ENCODE results near the gene RAB3GAP1.
"Not testable (repeated sequence)": the region's sequence is repeated elsewhere in the genome, so short reads cannot be mapped to it uniquely, and the experiment has no call there.

The RAB3GAP1 gene

DNA sequence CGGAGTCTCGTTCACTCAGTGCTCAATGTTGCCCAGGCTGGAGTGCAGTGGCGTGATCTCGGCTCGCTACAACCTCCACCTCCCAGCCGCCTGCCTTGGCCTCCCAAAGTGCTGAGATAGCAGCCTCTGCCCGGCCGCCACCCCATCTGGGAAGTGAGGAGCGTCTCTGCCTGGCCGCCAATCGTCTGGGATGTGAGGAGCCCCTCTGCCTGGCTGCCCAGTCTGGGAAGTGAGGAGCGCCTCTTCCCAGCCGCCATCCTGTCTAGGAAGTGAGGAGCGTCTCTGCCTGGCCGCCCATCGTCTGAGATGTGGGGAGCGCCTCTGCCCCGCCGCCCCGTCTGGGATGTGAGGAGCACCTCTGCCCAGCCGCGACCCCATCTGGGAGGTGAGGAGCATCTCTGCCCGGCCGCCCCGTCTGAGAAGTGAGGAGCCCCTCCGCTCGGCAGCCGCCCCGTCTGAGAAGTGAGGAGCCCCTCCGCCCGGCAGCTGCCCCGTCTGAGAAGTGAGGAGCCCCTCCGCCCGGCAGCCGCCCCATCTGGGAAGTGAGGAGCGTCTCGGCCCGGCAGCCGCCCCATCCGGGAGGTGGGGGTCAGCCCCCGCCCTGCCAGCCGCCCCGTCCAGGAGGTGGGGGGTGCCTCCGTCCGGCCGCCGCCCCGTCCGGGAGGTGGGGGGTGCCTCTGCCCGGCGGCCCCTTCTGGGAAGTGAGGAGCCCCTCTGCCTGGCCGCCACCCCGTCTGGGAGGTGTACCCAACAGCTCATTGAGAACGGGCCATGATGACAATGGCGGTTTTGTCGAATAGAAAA lies 53.6 kb downstream of the RAB3GAP1 start:
- DNase-seq (ENCODE audit: low spot score): not testable (repeated sequence)

DNA sequence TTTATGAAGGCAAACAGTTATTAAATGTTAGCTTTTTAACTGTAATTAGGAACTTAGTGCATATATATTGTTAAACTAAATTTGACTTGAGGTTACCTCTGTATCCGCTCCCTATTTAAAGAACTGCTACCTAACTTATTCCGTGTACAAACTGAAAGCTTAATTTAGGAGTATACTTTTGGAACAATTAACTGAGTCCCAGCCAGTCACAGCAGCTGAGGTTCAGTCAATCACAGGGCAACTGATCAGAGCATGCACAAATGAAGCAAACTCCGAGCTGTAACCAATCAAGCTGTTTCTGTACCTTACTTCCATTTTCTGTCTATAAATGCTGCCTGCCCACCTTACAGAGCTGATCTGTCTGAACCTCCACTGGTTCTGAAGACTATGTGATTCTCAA lies 61.2 kb downstream of the RAB3GAP1 start:
- no peak for DNase-seq (ENCODE audit: low spot score)

DNA sequence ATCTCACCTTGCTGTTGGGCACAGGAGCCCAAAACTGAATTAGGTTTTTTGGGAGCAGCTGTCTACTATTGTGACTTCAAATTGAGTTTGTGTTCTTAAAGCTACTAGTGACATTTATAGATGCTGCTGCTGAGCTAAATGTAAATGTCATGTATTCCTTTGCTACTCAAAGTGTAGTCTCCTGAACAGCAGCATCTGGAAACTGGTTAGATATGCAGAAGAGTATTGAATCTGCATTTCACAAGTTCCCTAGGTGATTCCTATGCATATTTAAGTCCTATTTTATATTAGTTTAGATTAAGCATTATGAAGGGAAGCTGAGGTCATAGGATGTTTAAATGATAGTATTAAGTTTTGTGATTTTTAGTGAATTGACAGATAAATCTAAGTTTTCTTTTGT lies 67.5 kb downstream of the RAB3GAP1 start:
- no peak for DNase-seq (ENCODE audit: low spot score)

GRCh38 chr2:135121016-135121657 lies 69.0 kb downstream of the RAB3GAP1 start:
- no peak for DNase-seq (ENCODE audit: low spot score)

DNA sequence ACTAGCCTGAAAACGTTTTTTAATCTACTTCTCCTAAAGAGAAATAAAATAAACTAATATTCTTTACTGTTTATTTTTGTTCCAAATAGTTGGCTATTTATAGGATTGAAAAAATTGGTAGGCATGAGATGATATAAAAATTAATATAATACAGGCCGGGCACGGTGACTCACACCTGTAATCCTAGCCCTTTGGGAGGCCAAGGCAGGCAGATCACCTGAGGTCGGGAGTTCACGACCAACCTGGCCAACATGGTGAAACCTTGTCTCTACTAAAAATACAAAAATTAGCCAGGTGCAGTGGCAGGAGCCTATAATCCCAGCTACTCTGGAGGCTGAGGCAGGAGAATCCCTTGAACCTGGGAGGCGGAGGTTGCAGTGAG lies 69.6 kb downstream of the RAB3GAP1 start:
- not testable (repeated sequence) for DNase-seq (ENCODE audit: low spot score)

DNA sequence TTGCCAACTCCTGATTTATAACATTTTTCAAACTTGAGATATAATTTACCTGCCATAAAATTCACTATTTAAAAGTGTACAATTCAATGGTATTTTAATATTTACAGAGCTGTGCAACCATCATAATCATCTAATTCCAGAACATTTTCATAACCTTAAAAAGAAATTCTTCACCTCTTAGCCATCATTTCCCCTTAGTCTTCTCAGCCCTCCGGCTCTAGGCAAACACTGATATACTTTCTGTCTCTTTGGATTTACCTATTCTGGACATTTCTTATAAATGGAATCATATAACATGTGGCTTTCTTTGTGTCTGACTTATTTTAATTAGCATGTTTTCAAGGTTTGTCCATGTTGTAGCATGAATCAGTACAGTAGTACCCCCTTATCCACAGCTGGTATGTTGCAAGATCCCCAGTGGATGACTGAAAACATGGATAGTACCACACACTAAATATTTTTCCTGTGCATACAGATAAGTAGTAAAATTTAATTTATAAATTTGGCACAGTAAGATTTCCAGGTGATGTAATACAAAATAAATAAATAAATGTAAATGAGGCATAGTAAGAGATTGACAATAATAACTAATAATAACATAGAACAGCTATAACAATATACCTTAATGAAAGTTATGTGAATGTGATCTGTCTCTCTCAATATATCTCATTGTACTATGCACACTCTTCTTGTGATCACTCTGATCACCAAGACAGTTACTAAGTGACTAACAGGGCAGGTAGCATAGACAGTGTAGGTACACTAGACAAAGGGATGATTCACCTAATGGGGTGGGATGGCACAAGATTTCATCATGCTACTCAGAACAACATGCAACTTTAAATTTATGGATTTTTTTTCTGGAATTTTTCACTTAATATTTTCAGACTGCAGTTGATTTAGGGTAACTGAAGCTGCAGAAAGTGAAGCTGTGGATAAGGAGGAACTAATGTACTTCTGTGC lies 73.1 kb downstream of the RAB3GAP1 start:
- DNase-seq (ENCODE audit: low spot score): no peak

DNA sequence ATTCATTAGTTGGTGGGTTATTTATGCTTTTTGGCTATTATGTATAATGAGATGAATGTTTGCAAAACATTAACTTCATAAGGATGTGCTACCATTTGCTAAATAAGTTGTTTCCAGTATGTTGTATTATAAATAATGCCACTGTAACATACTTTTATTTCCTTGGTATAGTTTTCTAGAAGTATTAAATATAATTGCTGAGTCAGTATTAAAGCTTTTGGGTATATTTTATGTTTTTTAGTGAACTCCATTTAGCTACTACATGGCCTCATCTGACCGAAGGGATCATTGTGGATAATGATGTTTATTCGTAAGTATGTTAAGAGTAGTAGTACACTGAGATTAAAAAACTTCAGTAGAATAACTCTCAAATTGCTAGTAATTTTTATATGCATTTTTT lies 73.8 kb downstream of the RAB3GAP1 start:
- DNase-seq (ENCODE audit: low spot score): no peak

DNA sequence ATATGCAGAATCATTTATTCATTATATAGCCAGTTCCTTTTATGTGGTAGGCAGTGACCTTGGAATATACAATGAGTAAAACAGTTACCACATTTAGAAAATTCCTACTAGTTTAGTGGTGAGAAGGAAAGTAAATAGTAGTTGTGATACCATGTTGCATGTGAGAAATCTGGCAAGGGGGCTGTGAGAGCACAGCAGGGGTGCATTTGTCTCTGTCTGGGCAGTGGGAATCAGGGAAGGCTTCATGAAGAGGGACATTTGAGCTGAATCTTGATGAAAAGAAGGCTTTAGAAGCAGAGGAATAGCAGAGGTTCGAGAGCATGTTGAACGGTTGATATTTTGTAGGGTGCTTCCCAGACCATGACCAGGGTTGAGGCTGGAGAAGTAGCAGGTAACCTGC lies 78.7 kb downstream of the RAB3GAP1 start:
- no peak for DNase-seq (ENCODE audit: low spot score)

DNA sequence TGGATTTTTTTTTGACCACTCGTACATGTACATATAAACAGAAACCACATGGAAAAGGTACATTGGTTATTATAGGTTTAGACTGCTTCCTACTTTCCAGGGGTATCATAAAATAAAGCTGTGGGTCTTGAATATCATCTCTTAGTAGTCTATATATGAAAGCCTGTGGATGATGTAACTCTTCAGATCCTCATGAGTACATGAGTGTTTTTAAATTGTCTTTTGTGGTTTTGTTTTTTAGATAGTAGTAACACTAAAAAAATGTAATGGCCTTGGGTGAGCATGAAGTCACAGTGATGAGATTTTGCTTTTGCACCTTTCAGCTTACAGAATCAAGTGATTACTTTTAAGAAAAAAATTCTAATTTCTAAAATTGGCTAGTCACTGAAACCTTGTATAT lies 80.2 kb downstream of the RAB3GAP1 start:
- no peak for DNase-seq (ENCODE audit: low spot score)

DNA sequence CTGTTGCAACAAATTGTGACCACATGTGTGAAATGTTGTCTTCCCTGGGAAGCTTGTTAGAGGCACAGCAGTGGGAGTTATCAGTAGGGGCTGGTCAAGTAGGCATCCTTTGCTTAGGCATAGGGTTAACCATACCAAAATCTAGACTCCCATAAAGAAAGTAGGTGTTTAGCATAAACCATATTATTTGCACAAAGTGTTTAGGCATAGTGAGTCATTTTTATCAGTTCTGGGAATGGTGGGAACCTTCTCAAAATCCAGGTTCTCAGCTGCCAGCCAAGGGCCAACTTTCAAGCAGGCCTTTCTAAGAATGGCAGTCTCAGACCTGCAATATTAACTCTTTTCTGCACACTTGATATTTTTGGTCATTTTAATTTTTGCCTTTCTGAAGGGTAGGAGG lies 88.5 kb downstream of the RAB3GAP1 start:
- DNase-seq (ENCODE audit: low spot score): no peak

- DNase-seq (ENCODE audit: low spot score): no peak
Measured at GRCh38 chr2:135142323-135142722, 90.2 kb downstream of the RAB3GAP1 start.

- no peak for DNase-seq (ENCODE audit: low spot score)
Measured at GRCh38 chr2:135144343-135144742, 92.3 kb downstream of the RAB3GAP1 start.

GRCh38 chr2:135149251-135149650 lies 97.2 kb downstream of the RAB3GAP1 start:
- no peak for DNase-seq (ENCODE audit: low spot score)

GRCh38 chr2:135150725-135151124 lies 98.6 kb downstream of the RAB3GAP1 start:
- no peak for DNase-seq (ENCODE audit: low spot score)

GRCh38 chr2:135151615-135152014 lies 99.5 kb downstream of the RAB3GAP1 start:
- no peak for DNase-seq (ENCODE audit: low spot score)

DNA sequence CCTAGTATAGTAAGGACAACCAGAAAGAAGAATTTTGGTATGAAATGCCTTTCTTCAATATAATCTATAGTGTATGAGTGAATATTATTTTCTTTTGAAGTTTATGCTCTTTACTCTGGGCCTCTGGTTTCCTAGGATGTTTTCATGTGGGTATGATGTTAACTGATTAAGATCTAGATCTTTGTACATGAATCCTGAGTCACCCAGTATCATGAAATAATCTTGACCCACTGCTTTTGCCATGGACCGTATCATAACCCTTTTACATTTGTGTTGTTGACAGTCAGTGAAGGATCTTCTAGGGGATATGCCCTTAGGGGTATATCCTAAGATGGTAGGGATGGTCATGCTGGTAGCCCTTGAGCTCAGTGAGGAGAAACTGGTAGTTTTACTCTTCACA lies 100.3 kb downstream of the RAB3GAP1 start:
- DNase-seq (ENCODE audit: low spot score): no peak

GRCh38 chr2:135154962-135155361 lies 102.9 kb downstream of the RAB3GAP1 start:
- no peak for DNase-seq (ENCODE audit: low spot score)

GRCh38 chr2:135157856-135158255 lies 105.8 kb downstream of the RAB3GAP1 start:
- no peak for DNase-seq (ENCODE audit: low spot score)

GRCh38 chr2:135159191-135159590 lies 107.1 kb downstream of the RAB3GAP1 start:
- DNase-seq (ENCODE audit: low spot score): no peak

- DNase-seq (ENCODE audit: low spot score): no peak
Measured at GRCh38 chr2:135162377-135162776, 110.3 kb downstream of the RAB3GAP1 start.

DNA sequence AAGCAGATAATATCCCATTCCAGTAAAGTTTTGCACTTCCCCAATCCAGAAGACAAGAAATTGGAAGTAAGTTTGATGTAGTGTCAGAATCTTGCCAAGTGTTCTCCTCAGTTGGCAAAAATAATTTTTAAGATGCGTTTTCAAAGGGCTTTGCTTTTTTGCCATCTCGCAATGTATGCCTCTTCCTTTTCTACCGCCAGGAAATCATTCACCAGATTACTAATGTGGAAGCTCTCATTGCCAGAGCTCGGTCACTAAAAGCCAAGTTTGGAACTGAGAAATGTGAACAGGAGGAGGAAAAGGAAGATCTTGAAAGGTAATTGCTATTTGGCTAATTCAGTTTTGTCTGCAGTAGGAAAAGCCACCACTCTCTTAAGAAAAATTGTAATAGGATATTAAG lies 110.7 kb downstream of the RAB3GAP1 start:
- no peak for DNase-seq (ENCODE audit: low spot score)

DNA sequence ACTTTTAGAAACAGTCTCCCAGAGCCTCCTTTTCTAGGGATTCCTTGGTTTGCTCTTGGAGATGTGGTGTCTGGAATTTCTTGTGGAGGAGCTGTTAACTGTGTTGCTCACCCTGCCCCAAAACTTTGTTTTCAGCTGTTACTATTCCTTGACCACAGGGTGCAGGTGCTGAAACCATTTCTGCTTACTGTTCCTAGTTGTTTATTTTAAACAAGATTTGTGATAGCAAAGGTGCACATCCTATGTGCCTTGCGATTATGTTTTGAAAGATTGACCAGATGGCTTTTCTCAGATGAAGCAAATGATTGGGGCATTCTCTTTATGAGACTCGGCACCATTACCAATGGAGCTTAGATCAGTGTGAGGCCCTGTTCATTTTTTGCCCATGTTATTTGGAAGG lies 111.2 kb downstream of the RAB3GAP1 start:
- DNase-seq (ENCODE audit: low spot score): no peak

- DNase-seq (ENCODE audit: low spot score): no peak
Measured at GRCh38 chr2:135163901-135164300, 111.8 kb downstream of the RAB3GAP1 start.
